SK-N-SH (cell line): ENCODE data around the gene KCTD21. TPM values are rescaled to one million over a fixed set of nuclear protein-coding genes. Genes with fewer than 3 reads are reported as not detected.

Experiments used
- CTCF ChIA-PET: fragments of 300-600, 350-600 bp; formaldehyde crosslinking; extraction: SDS; loops from one replicate; lab custom pipeline; 2021; lab: Yijun Ruan, JAX
- POLR2A ChIA-PET: fragments of 350-600 bp; sonication (Branson Sonifier 250); formaldehyde crosslinking; extraction: SDS; loops from one replicate; lab custom pipeline; 2020; ENCODE audit warnings: antibody characterized with exemption, inconsistent platforms; lab: Yijun Ruan, JAX
- DNase-seq: peaks from one replicate; pipeline ENCODE4 v3.0.0; 2012
- H2AFZ ChIP-seq: fragments of 200-600 bp; sonication (generic); 2 replicates; pipeline ENCODE4 v1.8.1; 2016; ENCODE audit warnings: antibody characterized with exemption, mild to moderate bottlenecking, low read depth
- H3F3A ChIP-seq: fragments of 200-600 bp; sonication (generic); replicated peaks from 2 replicates; pipeline ENCODE3; 2016; ENCODE audit warnings: antibody characterized with exemption, mild to moderate bottlenecking; ENCODE audit not compliant: insufficient read depth
- H3K27ac ChIP-seq, 2 experiments: fragments of 200-500 bp in 1 of 2; fragments of 200-600 bp in 1 of 2; sonication (Bioruptor generic) in 1 of 2; sonication (generic), shearing (Covaris generic) in 1 of 2; 2 replicates each; pipeline versions ENCODE4 v1.5.1 to v1.6.1; 2014 to 2016; ENCODE audit warnings: low read depth in 2 of 2, inconsistent platforms in 1 of 2, low read length in 1 of 2, mild to moderate bottlenecking in 1 of 2, mixed read lengths in 1 of 2
- H3K27me3 ChIP-seq: fragments of 200-600 bp; sonication (generic), shearing (Covaris generic); 2 replicates; pipeline ENCODE4 v1.6.1; 2016; ENCODE audit warnings: mixed run types; ENCODE audit not compliant: insufficient read depth
- H3K36me3 ChIP-seq, 2 experiments: fragments of 200-500 bp in 1 of 2; fragments of 200-600 bp in 1 of 2; sonication (Bioruptor generic) in 1 of 2; sonication (generic) in 1 of 2; replicated peaks in 1 of 2; 2 replicates each; pipeline versions ENCODE3 to v1.5.1; 2014 to 2016; ENCODE audit warnings: low read length in 1 of 2, mild to moderate bottlenecking in 1 of 2; ENCODE audit not compliant: insufficient read depth in 2 of 2, control insufficient read depth in 1 of 2
- H3K4me1 ChIP-seq, 2 experiments: fragments of 200-500 bp in 1 of 2; fragments of 200-600 bp in 1 of 2; sonication (Bioruptor generic) in 1 of 2; sonication (generic), shearing (Covaris generic) in 1 of 2; 2 replicates each; pipeline versions ENCODE4 v1.5.1 to v1.6.1; 2014 to 2016; ENCODE audit warnings: low read depth in 1 of 2, low read length in 1 of 2, mixed run types in 1 of 2; ENCODE audit not compliant: insufficient read depth in 2 of 2, control insufficient read depth in 1 of 2
- H3K4me2 ChIP-seq: fragments of 200-600 bp; sonication (generic), shearing (Covaris generic); 2 replicates; pipeline ENCODE4 v1.6.1; 2017; ENCODE audit warnings: mixed run types
- H3K4me3 ChIP-seq, 2 experiments: fragments of 200-500 bp in 1 of 2; fragments of 200-600 bp in 1 of 2; sonication (Bioruptor generic) in 1 of 2; sonication (generic), shearing (Covaris generic) in 1 of 2; 2 replicates each; pipeline versions ENCODE4 v1.5.1 to v1.8.1; 2014 to 2016; ENCODE audit warnings: low read depth in 2 of 2, inconsistent platforms in 1 of 2, low read length in 1 of 2, mild to moderate bottlenecking in 1 of 2, mixed read lengths in 1 of 2, moderate library complexity in 1 of 2
- H3K79me2 ChIP-seq: fragments of 200-600 bp; sonication (generic); 2 replicates; pipeline ENCODE4 v1.8.1; 2017; ENCODE audit warnings: mild to moderate bottlenecking; ENCODE audit not compliant: insufficient read depth
- H3K9ac ChIP-seq: fragments of 200-600 bp; sonication (generic); 2 replicates; pipeline ENCODE4 v1.6.1; 2017; ENCODE audit warnings: mixed run types
- H3K9me2 ChIP-seq: fragments of 200-600 bp; sonication (generic); 2 replicates; pipeline ENCODE4 v1.6.1; 2017; ENCODE audit warnings: mixed run types
- H3K9me3 ChIP-seq: fragments of 200-600 bp; sonication (generic); 2 replicates; pipeline ENCODE4 v1.6.1; 2017; ENCODE audit warnings: mixed run types, mild to moderate bottlenecking, moderate library complexity
- H4K20me1 ChIP-seq: fragments of 200-600 bp; sonication (generic); 2 replicates; pipeline ENCODE4 v1.6.1; 2017; ENCODE audit warnings: mild to moderate bottlenecking, mixed run types; ENCODE audit not compliant: insufficient read depth
- ELF1 ChIP-seq: IDR thresholded peaks from 2 replicates; pipeline ENCODE4 v1.4.0; 2012
- EZH2phosphoT487 ChIP-seq: fragments of 200-600 bp; sonication (generic); IDR thresholded peaks from 2 replicates; pipeline ENCODE4 v1.6.1; 2017; ENCODE audit warnings: low read depth, mixed run types, mild to moderate bottlenecking, antibody characterized with exemption, moderate library complexity, borderline replicate concordance
- FOSL2 ChIP-seq: IDR thresholded peaks from 2 replicates; pipeline ENCODE4 v1.4.0; 2012; ENCODE audit warnings: low read depth, mild to moderate bottlenecking, moderate library complexity, borderline replicate concordance
- IRF3 ChIP-seq: fragments of 150-350 bp; IDR thresholded peaks from 2 replicates; pipeline ENCODE4 v1.6.1; 2016; ENCODE audit warnings: mild to moderate bottlenecking, low read depth, low read length
- MEF2A ChIP-seq: IDR thresholded peaks from 2 replicates; pipeline ENCODE4 v1.4.0; 2012; ENCODE audit warnings: low read depth, borderline replicate concordance
- MXI1 ChIP-seq: IDR thresholded peaks from 2 replicates; pipeline ENCODE4 v1.6.1; 2012; ENCODE audit warnings: mild to moderate bottlenecking, low read depth, low read length, improper control_type of control experiment
- NRF1 ChIP-seq: IDR thresholded peaks from 2 replicates; pipeline ENCODE4 v1.6.1; 2012; ENCODE audit warnings: low read depth, mild to moderate bottlenecking, low read length
- PBX3 ChIP-seq: IDR thresholded peaks from 2 replicates; pipeline ENCODE4; 2012
- TAF1 ChIP-seq: IDR thresholded peaks from 2 replicates; pipeline ENCODE4 v1.6.1; 2012; ENCODE audit warnings: low read depth, mild to moderate bottlenecking, low read length, moderate library complexity, borderline replicate concordance
- TCF12 ChIP-seq: IDR thresholded peaks from 2 replicates; pipeline ENCODE4 v1.4.0; 2012
- WGBS: methylation state at CpG from one replicate; pipeline ENCODE4 v1.1.6; 2017; ENCODE audit warnings: low lambda C conversion rate; 5-methylcytosine and 5-hydroxymethylcytosine counted together
- polyA plus RNA-seq, 3 experiments: library from polyadenylated mRNA; depleted of rRNA; stranded (reverse); fragments of >200 nt; gene quantifications; 2 replicates each; pipeline ENCODE4 v1.2.3, GENCODE V29; 2012
- TF ChIP-seq, protein P1 (sequence below): IDR thresholded peaks from 2 replicates; pipeline ENCODE4 v1.4.0; 2012; ENCODE audit warnings: low read depth

The KCTD21 gene
- polyA plus RNA-seq, 1 of the 3 experiments (the other 2 are of a cell fraction) = 5.0 TPM

DNA sequence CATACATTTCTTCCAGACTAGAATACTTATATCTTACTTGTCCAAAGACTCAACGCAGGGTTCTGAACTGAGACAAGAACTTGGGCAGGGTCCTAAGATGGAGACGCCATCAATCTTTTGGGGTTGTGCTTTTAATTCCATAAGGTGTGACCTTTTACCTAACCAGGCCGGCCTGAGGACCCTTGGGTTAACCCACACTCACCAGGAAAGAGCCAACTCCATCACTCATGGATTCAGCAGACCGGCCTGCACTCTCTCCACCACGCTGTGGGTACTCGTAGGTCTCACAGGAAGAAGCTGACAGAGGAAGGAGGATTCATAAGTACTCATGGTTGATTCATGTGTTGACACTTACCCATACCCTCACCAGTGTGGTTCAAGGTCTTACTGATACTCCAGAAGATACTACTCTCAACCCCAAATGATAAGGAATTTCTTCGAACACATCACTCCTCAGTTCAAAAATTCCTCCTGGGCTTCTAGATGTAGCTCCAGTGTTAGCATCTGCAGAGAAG is 36.5 kb upstream of the KCTD21 start:
- no peak overlapping the region for H3K4me3 ChIP-seq
- DNase-seq = no peak
- H3K27ac ChIP-seq = no peak overlapping the region; a peak in 1 of 4 replicates
- CTCF ChIA-PET = interaction anchor here (1.6 kb wide), 1 partner anchor 340 kb away, joined by 5 read pairs; no protein-coding TSS in a partner anchor
- 94% methylated on average over 7 of the region's 7 CpGs for WGBS
- H3K9me3 ChIP-seq = no peaks in the 10 kb centered on the region
- no peaks in the 10 kb centered on the region for H3K79me2 ChIP-seq
- H3K9ac ChIP-seq = no peak overlapping the region
- TF ChIP-seq FOSL2 = no peak
- no peak for TF ChIP-seq TAF1
- TF ChIP-seq MXI1 = no peak
- TF ChIP-seq NRF1 = no peak
- TF ChIP-seq, all 33 proteins: peak for 0
- H4K20me1 ChIP-seq = no peaks in the 10 kb centered on the region
- H3K36me3 ChIP-seq = peaks cover 7 to 61% of the 10 kb centered on the region in 2 experiments
- H3K4me1 ChIP-seq = peaks cover 0 to 13% of the 10 kb centered on the region in 2 experiments; a peak in 1 of 4 replicates
- no peak overlapping the region for H3K4me2 ChIP-seq
- H3K9me2 ChIP-seq = no peaks in the 10 kb centered on the region
- POLR2A ChIA-PET = no interaction called here
- no peaks in the 10 kb centered on the region for H3K27me3 ChIP-seq
- no peak overlapping the region for H2AFZ ChIP-seq
- no peaks in the 10 kb centered on the region for H3F3A ChIP-seq

GRCh38 chr11:78224506-78224905 is 36.1 kb upstream of the KCTD21 start:
- 89% methylated on average over 4 of the region's 4 CpGs for WGBS
- ChIA-PET POLR2A (interaction anchor here (0.7 kb wide), 1 partner anchor 192 kb away, joined by 3 read pairs; no protein-coding TSS in a partner anchor), CTCF (interaction anchor here (2.3 kb wide), 1 partner anchor 340 kb away, joined by 13 read pairs; no protein-coding TSS in a partner anchor)
- Histone ChIP-seq H3K4me1 (peaks cover 0 to 12% of the 10 kb centered on the region in 2 experiments; a peak in 1 of 4 replicates), H2AFZ (no peak overlapping the region), H3F3A (no peaks in the 10 kb centered on the region), H3K9me3 (no peaks in the 10 kb centered on the region), H3K27me3 (no peaks in the 10 kb centered on the region), H3K36me3 (peaks cover 7 to 65% of the 10 kb centered on the region in 2 experiments), H3K9ac (no peak overlapping the region), H3K4me2 (no peak overlapping the region), H4K20me1 (no peaks in the 10 kb centered on the region), H3K27ac (no peak overlapping the region; a peak in 1 of 4 replicates), H3K79me2 (no peaks in the 10 kb centered on the region), H3K9me2 (no peaks in the 10 kb centered on the region), H3K4me3 (no peak overlapping the region)
- no peak for DNase-seq
- TF ChIP-seq TCF12 = no peak
- TF ChIP-seq, protein P1, sequence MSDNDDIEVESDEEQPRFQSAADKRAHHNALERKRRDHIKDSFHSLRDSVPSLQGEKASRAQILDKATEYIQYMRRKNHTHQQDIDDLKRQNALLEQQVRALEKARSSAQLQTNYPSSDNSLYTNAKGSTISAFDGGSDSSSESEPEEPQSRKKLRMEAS = no peak
- no peak for TF ChIP-seq EZH2phosphoT487
- TF ChIP-seq PBX3 = no peak
- no peak for TF ChIP-seq MEF2A
- no peak for TF ChIP-seq IRF3
- no peak for TF ChIP-seq ELF1
